WTC11 (cell line): ENCODE data around the gene IKZF2. TPM values are rescaled to one million over a fixed set of nuclear protein-coding genes. Genes with fewer than 3 reads are reported as not detected.

Source experiments
- ATAC-seq: fragments of 200-7000 bp; cut with Tn5 transposase; 2 replicates; pipeline ENCODE4 v1.10.0; 2021; ENCODE audit warnings: mild to moderate bottlenecking, moderate library complexity
- CTCF ChIA-PET: fragments of 300-600 bp; sonication (Branson Sonifier 250); formaldehyde crosslinking; loops from one replicate; lab custom pipeline; 2021; ENCODE audit warnings: antibody characterized with exemption; lab: Charles Lee
- POLR2A ChIA-PET: fragments of 350-600 bp; sonication (Branson Sonifier 250); formaldehyde crosslinking; loops from one replicate; lab custom pipeline; 2021; ENCODE audit warnings: antibody characterized with exemption; lab: Charles Lee
- DNase-seq: peaks from one replicate; pipeline ENCODE4 v3.0.0; 2021; ENCODE audit warnings: low spot score
- H3K27ac Mint-ChIP-seq: 2 replicates; pipeline ENCODE4 v1.8.0; 2021; ENCODE audit warnings: mixed read lengths
- H3K27me3 Mint-ChIP-seq: 2 replicates; pipeline ENCODE4 v1.8.0; 2021; ENCODE audit warnings: low read depth, mild to moderate bottlenecking, moderate library complexity, mixed read lengths
- H3K36me3 Mint-ChIP-seq: 2 replicates; pipeline ENCODE4 v1.8.0; 2021; ENCODE audit warnings: mixed read lengths
- H3K4me1 Mint-ChIP-seq: 2 replicates; pipeline ENCODE4 v1.8.0; 2022; ENCODE audit warnings: mixed read lengths
- H3K4me3 Mint-ChIP-seq: 2 replicates; pipeline ENCODE4 v1.8.0; 2021; ENCODE audit warnings: mild to moderate bottlenecking, moderate library complexity, mixed read lengths
- H3K9me3 Mint-ChIP-seq: 2 replicates; pipeline ENCODE4 v1.8.0; 2021; ENCODE audit warnings: mixed read lengths
- ARID4B ChIP-seq: sonication (generic); formaldehyde crosslinking; IDR thresholded peaks from 2 replicates; pipeline ENCODE4 v1.8.0; 2023; ENCODE audit warnings: missing genetic modification reagents, mild to moderate bottlenecking, borderline replicate concordance
- ATF3 ChIP-seq: sonication (generic); formaldehyde crosslinking; conservative IDR thresholded peaks from 2 replicates; pipeline ENCODE4 v1.8.1; 2022; ENCODE audit warnings: mild to moderate bottlenecking, missing genetic modification reagents
- E2F5 ChIP-seq: sonication (generic); formaldehyde crosslinking; IDR thresholded peaks from 2 replicates; pipeline ENCODE4 v1.8.1; 2022; ENCODE audit warnings: mild to moderate bottlenecking, moderate library complexity, missing genetic modification reagents
- ELF4 ChIP-seq: sonication (generic); formaldehyde crosslinking; IDR thresholded peaks from 2 replicates; pipeline ENCODE4 v1.8.1; 2022; ENCODE audit warnings: low read depth, mild to moderate bottlenecking, moderate library complexity, missing genetic modification reagents
- ERG ChIP-seq: fragments of 250-450 bp; sonication (Bioruptor Pico); IDR thresholded peaks from 2 replicates; pipeline ENCODE4 v1.8.0; 2021; ENCODE audit warnings: mild to moderate bottlenecking
- FOXP1 ChIP-seq: sonication (generic); formaldehyde crosslinking; IDR thresholded peaks from 2 replicates; pipeline ENCODE4 v1.8.0; 2022; ENCODE audit warnings: missing genetic modification reagents, mild to moderate bottlenecking, moderate library complexity, borderline replicate concordance
- GABPB1 ChIP-seq: sonication (generic); formaldehyde crosslinking; IDR thresholded peaks from 2 replicates; pipeline ENCODE4 v1.8.1; 2023; ENCODE audit warnings: mild to moderate bottlenecking, missing genetic modification reagents
- IRF2 ChIP-seq: sonication (generic); formaldehyde crosslinking; IDR thresholded peaks from 2 replicates; pipeline ENCODE4 v1.8.0; 2022; ENCODE audit warnings: low read depth, missing genetic modification reagents, borderline replicate concordance
- KAT7 ChIP-seq: sonication (generic); formaldehyde crosslinking; IDR thresholded peaks from 2 replicates; pipeline ENCODE4 v1.8.1; 2023; ENCODE audit warnings: missing genetic modification reagents, mild to moderate bottlenecking, borderline replicate concordance
- MXD4 ChIP-seq: fragments of 250-450 bp; sonication (Bioruptor Pico); IDR thresholded peaks from 2 replicates; pipeline ENCODE4 v1.8.0; 2021; ENCODE audit warnings: mild to moderate bottlenecking, moderate library complexity, borderline replicate concordance
- NR1H2 ChIP-seq: sonication (generic); formaldehyde crosslinking; IDR thresholded peaks from 2 replicates; pipeline ENCODE4 v1.9.0; 2021; ENCODE audit warnings: mild to moderate bottlenecking, moderate library complexity, missing genetic modification reagents
- NR3C1 ChIP-seq: sonication (generic); formaldehyde crosslinking; conservative IDR thresholded peaks from 2 replicates; pipeline ENCODE4 v1.8.1; 2023; ENCODE audit warnings: low read depth, mild to moderate bottlenecking, missing genetic modification reagents
- SP1 ChIP-seq: sonication (generic); formaldehyde crosslinking; conservative IDR thresholded peaks from 2 replicates; pipeline ENCODE4 v1.8.1; 2022; ENCODE audit warnings: missing genetic modification reagents
- ZNF317 ChIP-seq: sonication (generic); formaldehyde crosslinking; IDR thresholded peaks from 2 replicates; pipeline ENCODE4 v1.8.1; 2023; ENCODE audit warnings: low read depth, mild to moderate bottlenecking, moderate library complexity, missing genetic modification reagents, borderline replicate concordance
- ZNF425 ChIP-seq: fragments of 250-450 bp; sonication (Bioruptor Pico); conservative IDR thresholded peaks from 2 replicates; pipeline ENCODE4 v1.9.0; 2021; ENCODE audit warnings: mild to moderate bottlenecking
- total RNA-seq: library from RNA; stranded (reverse); gene quantifications from 3 replicates; pipeline ENCODE4 v1.2.3, GENCODE V29; 2021
- TF ChIP-seq, protein P1 (sequence below): sonication (generic); formaldehyde crosslinking; IDR thresholded peaks from 2 replicates; pipeline ENCODE4 v1.8.0; 2023; ENCODE audit warnings: mild to moderate bottlenecking, missing genetic modification reagents
- TF ChIP-seq, protein P2 (sequence below): sonication (generic); formaldehyde crosslinking; IDR thresholded peaks from 2 replicates; pipeline ENCODE4 v1.8.0; 2022; ENCODE audit warnings: mild to moderate bottlenecking, missing genetic modification reagents
- TF ChIP-seq, protein P3 (sequence below): sonication (generic); formaldehyde crosslinking; IDR thresholded peaks from 2 replicates; pipeline ENCODE4 v1.8.0; 2022; ENCODE audit warnings: mild to moderate bottlenecking, missing genetic modification reagents

IKZF2 gene
- total RNA-seq, 1 experiment from 2014 or later, result 4.2 TPM

DNA sequence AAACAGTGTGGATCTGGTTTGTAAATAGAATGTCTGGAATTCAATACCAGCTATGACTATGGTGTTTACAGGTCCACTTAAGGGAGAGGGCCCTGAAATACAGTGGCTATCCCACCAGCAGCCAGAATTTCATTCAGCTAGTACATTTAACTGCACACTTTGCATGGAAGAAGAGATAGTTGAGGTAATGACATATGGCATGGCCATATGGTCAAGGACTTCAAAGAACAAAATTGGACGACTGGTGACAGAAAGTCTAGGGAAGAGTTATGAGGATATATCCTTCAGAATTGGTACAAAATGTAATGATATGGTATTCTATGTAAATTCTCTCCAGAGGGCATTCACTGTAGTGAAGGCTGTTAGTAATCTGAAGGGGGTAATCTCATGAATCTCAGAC is 105.0 kb downstream of the IKZF2 start (continued):
- TF ChIP-seq, protein P1, sequence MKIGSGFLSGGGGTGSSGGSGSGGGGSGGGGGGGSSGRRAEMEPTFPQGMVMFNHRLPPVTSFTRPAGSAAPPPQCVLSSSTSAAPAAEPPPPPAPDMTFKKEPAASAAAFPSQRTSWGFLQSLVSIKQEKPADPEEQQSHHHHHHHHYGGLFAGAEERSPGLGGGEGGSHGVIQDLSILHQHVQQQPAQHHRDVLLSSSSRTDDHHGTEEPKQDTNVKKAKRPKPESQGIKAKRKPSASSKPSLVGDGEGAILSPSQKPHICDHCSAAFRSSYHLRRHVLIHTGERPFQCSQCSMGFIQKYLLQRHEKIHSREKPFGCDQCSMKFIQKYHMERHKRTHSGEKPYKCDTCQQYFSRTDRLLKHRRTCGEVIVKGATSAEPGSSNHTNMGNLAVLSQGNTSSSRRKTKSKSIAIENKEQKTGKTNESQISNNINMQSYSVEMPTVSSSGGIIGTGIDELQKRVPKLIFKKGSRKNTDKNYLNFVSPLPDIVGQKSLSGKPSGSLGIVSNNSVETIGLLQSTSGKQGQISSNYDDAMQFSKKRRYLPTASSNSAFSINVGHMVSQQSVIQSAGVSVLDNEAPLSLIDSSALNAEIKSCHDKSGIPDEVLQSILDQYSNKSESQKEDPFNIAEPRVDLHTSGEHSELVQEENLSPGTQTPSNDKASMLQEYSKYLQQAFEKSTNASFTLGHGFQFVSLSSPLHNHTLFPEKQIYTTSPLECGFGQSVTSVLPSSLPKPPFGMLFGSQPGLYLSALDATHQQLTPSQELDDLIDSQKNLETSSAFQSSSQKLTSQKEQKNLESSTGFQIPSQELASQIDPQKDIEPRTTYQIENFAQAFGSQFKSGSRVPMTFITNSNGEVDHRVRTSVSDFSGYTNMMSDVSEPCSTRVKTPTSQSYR (CRISPR knock-in tag), result no peak
- no peak for TF ChIP-seq E2F5
- no peak for TF ChIP-seq ZNF317
- no peak for TF ChIP-seq KAT7 (CRISPR knock-in tag)
- TF ChIP-seq MXD4 (CRISPR knock-in tag), result no peak
- TF ChIP-seq NR3C1 (CRISPR knock-in tag), result no peak

DNA sequence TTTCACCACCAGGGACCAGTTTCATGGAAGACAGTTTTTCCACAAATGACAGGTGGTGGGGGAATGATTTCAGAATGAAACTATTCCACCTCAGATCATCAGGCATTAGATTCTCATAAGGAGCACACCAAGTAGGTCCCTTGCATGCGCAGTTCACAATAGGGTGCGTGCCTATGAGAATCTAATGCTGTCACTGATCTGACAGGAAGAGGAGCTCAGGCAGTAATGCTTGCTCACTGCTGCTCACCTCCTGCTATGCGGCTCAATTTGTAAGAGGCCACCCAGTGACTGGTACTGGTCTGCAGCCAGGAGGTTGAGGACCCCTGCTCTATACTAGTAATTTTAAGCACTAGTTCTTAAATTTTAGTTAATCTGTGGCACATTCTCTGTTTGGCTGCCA is 107.8 kb downstream of the IKZF2 start:
- Mint-ChIP-seq H3K36me3 (peaks cover 14% of the 10 kb centered on the region), H3K4me1 (peaks cover 3% of the 10 kb centered on the region; the same call in 1 of the 2 replicates), H3K9me3 (peaks cover 16% of the 10 kb centered on the region), H3K4me3 (no peak overlapping the region), H3K27me3 (no peaks in the 10 kb centered on the region), H3K27ac (no peak overlapping the region)
- no peak for DNase-seq
- TF ChIP-seq, protein P2, sequence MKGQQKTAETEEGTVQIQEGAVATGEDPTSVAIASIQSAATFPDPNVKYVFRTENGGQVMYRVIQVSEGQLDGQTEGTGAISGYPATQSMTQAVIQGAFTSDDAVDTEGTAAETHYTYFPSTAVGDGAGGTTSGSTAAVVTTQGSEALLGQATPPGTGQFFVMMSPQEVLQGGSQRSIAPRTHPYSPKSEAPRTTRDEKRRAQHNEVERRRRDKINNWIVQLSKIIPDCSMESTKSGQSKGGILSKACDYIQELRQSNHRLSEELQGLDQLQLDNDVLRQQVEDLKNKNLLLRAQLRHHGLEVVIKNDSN (CRISPR knock-in tag), result no peak
- TF ChIP-seq, protein P3, sequence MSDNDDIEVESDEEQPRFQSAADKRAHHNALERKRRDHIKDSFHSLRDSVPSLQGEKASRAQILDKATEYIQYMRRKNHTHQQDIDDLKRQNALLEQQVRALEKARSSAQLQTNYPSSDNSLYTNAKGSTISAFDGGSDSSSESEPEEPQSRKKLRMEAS (CRISPR knock-in tag), result no peak
- no peak for TF ChIP-seq SP1 (CRISPR knock-in tag)
- no peak for TF ChIP-seq ERG (CRISPR knock-in tag)
- TF ChIP-seq IRF2, result no peak
- no peak for TF ChIP-seq ELF4 (CRISPR knock-in tag)
- no peak for TF ChIP-seq GABPB1
- no peak for TF ChIP-seq FOXP1
- no peak for TF ChIP-seq ZNF317
- TF ChIP-seq ZNF425 (CRISPR knock-in tag), result no peak
- TF ChIP-seq NR1H2 (CRISPR knock-in tag), result no peak
- TF ChIP-seq ARID4B, result no peak
- TF ChIP-seq ATF3 (CRISPR knock-in tag), result no peak
- ChIA-PET CTCF (no interaction called here), POLR2A (no interaction called here)
- ATAC-seq, result no peak
